GM04504 (cell line): ENCODE data around the gene NUDT21.
"Not testable (repeated sequence)": the region's sequence is repeated elsewhere in the genome, so short reads cannot be mapped to it uniquely, and the experiment has no call there.

Experiments used
- DNase-seq: peaks from one replicate; pipeline ENCODE4 v3.0.0-alpha.2; 2012; ENCODE audit warnings: low read depth

Gene NUDT21

GRCh38 chr16:56450986-56451752 lies at the start of gene NUDT21, which contains the start of gene OGFOD1:
NUDT21 (minus strand) TSS chr16:56451332; CDS start chr16:56451202, 130 bp downstream.
OGFOD1 (plus strand) TSS chr16:56451554; CDS start chr16:56451613, 59 bp downstream.
- peak; percentile 96 for DNase-seq

DNA sequence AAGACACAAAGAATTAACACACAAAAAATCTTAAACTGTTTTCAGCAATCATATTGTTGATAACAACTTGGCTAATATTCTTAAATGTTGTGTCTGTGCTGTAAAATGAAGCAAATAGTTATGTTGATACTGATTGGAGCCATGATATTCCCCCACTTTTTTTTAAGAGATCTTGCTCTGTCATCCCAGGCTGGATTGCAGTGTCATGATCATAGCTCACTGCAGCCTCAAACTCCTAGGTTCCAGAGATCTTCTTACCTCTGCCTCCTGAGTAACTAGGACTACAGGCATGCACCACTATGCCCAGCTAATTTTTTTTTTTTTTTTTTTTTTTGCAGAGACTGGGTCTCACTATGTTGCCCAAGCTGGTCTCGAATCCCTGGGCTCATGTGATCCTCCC lies 42.7 kb upstream of the NUDT21 start:
- DNase-seq = no peak

- DNase-seq = no peak
Observed at GRCh38 chr16:56493126-56493525, 42.0 kb upstream of the NUDT21 start.

GRCh38 chr16:56491657-56492261 lies 40.6 kb upstream of the NUDT21 start:
- no peak for DNase-seq

- not testable (repeated sequence) for DNase-seq
Observed at GRCh38 chr16:56488868-56489267, 37.7 kb upstream of the NUDT21 start.

GRCh38 chr16:56488035-56488434 lies 36.9 kb upstream of the NUDT21 start:
- DNase-seq = no peak

- DNase-seq = no peak
Observed at GRCh38 chr16:56483394-56483793, 32.3 kb upstream of the NUDT21 start.

- no peak for DNase-seq
Observed at GRCh38 chr16:56482683-56483236, 31.6 kb upstream of the NUDT21 start.

- no peak for DNase-seq
Observed at GRCh38 chr16:56481468-56482122, 30.5 kb upstream of the NUDT21 start.

DNA sequence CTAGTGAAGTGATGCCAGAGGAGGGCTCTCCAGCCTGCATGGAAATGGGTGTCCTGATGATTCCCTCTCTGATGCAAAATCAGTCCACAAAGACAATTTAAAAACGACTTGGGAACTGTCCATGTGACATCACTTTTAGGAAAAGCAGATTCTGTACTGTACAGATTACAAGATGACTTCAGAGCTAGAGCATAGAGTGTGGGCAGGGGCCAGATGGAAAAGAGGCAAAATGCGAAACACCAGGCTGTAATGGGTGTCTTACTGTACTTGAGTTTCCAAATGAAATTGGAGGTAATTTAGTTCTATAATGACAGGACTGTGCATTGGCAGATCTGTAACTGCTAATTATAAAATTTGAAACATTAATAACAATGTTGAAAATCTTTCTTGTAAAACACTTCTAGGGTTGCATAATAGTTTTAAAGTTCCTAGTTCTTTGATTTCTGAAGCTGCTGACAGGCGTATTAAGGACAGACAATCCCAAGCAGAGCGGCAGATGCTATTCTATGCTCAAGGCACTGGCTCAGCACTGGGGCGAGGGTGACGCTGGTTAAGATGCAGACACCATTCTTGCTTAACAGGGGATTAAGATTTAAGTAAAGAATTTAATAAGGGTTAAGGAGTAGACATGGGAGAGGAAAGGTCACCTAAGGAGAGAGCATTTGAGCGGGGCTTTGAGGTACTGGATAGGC lies 29.8 kb upstream of the NUDT21 start:
- DNase-seq = no peak

DNA sequence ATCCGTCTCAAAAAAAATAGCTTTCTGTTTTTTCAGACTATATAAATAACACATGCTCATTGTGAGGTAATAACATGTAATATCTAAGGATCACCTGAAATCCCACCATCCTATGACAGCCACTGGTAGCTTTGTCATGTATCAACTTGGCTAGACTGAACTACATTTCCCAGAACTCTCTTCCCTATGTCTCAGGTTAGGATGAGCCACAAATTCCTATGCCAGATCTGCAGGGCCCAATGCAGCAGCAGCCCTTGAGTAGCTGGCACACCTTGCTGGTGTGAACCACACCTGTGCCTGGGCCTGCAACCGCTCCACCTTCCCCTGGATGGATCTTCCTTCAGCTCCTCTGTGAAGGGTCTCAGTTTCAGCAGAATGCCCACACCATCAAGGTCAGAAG lies 28.3 kb upstream of the NUDT21 start:
- no peak for DNase-seq

GRCh38 chr16:56478281-56479049 lies 27.3 kb upstream of the NUDT21 start:
- no peak for DNase-seq

GRCh38 chr16:56477096-56477878 lies 26.2 kb upstream of the NUDT21 start:
- peak; percentile 69 for DNase-seq

DNA sequence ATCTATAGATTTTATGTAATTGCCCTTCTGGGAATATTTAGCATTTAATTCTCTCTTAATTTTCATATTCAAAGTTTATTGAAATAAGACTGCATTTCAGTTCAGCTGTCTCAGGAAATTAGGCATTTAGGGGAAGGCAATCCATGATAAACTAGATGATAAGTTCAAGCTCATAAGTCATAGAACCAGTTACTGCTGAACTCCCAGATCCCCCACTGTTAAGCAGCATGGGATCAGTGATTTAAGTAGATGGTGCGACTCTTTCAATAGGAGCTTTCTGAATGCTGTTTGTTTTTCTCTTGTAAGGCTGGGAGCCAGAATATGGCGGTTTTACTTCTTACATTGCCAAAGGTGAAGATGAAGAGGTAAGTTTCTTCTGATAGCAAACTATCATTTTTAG lies 24.1 kb upstream of the NUDT21 start:
- DNase-seq = no peak

GRCh38 chr16:56470666-56471065 lies 19.5 kb upstream of the NUDT21 start:
- DNase-seq = no peak

DNA sequence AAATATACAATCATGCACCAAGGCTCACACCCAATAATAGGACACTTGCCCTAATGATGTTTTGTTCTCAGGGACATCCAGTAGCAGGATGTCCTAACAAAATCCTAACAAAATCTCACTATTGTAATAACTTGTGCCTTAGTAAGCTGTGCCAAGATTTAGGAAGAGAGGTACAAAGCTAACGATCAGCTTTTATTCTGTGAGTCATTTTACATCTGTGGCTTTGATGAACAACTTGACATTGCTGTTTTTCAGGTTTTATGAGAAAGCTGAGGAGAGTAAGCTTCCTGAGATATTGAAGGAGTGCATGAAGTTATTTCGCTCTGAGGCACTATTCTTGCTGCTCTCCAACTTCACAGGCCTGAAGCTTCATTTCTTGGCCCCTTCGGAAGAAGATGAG lies 19.1 kb upstream of the NUDT21 start:
- no peak for DNase-seq

DNA sequence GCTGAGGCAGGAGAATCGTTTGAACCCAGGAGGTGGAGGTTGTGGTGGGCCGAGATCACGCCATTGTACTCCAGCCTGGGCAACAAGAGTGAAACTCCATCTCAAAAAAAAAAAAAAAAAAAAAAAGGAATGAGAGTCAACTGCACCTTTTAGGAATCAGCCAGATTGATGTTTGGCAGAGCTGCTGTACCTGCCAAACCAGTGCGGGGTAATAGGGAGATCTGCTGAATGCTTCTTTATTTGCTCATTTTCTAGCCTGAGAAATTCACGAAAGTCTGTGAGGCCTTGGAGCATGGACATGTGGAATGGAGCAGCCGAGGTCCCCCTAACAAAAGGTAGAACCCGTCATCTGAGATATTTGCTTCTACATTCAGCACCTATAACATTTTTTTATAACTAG lies 18.6 kb upstream of the NUDT21 start:
- no peak for DNase-seq

- DNase-seq = no peak
Observed at GRCh38 chr16:56468800-56469199, 17.7 kb upstream of the NUDT21 start.

- DNase-seq = no peak
Observed at GRCh38 chr16:56466344-56466743, 15.2 kb upstream of the NUDT21 start.

- no peak for DNase-seq
Observed at GRCh38 chr16:56463153-56463552, 12.0 kb upstream of the NUDT21 start.
